ENCODE measurements around the gene DOCK7.

DNA sequence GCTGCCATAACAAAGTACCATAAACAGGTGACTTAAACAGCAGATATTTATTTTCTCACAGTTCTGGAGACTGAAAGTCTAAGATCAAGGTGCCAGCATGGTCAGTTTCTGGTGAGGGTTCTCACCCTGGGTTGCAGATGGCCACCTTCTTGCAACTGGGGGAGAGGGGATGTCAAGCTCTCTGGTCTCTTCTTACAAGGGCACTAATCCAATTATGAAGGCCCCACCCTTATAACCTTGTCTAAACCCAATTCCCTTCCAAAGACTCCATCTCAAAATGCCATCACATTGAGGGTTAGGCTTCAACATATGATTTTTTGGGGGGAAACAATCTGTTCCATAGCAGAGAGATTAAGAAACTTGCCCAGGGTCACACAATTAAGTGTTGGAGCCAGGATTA is 115.7 kb downstream of the DOCK7 start:
- TF ChIP-seq, protein P1, sequence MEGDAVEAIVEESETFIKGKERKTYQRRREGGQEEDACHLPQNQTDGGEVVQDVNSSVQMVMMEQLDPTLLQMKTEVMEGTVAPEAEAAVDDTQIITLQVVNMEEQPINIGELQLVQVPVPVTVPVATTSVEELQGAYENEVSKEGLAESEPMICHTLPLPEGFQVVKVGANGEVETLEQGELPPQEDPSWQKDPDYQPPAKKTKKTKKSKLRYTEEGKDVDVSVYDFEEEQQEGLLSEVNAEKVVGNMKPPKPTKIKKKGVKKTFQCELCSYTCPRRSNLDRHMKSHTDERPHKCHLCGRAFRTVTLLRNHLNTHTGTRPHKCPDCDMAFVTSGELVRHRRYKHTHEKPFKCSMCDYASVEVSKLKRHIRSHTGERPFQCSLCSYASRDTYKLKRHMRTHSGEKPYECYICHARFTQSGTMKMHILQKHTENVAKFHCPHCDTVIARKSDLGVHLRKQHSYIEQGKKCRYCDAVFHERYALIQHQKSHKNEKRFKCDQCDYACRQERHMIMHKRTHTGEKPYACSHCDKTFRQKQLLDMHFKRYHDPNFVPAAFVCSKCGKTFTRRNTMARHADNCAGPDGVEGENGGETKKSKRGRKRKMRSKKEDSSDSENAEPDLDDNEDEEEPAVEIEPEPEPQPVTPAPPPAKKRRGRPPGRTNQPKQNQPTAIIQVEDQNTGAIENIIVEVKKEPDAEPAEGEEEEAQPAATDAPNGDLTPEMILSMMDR (IDR thresholded peaks at IDR 0.05; ENCODE audit: low read length), result no peak
- TF ChIP-seq EZH2 (optimal IDR thresholded peaks at IDR 0.05; ENCODE audit: low read depth, low read length), result no peak
